ENCODE measurements around the gene MAN1A2.

MAN1A2 gene

GRCh38 chr1:117537291-117537920 lies 170.2 kb downstream of the MAN1A2 start:
- TF ChIP-seq CTCF (IDR thresholded peaks at IDR 0.05; ENCODE audit: low read length, missing control alignments) = no peak
- no peak overlapping the region for H3K4me3 ChIP-seq (replicated peaks; ENCODE audit: low read depth, low read length)
- no peak for DNase-seq (ENCODE audit: low read depth)

GRCh38 chr1:117540532-117540931 lies 173.3 kb downstream of the MAN1A2 start:
- TF ChIP-seq CTCF (IDR thresholded peaks at IDR 0.05; ENCODE audit: low read length, missing control alignments) = no peak
- no peak for DNase-seq (ENCODE audit: low read depth)
- no peak overlapping the region for H3K4me3 ChIP-seq (replicated peaks; ENCODE audit: low read depth, low read length)

DNA sequence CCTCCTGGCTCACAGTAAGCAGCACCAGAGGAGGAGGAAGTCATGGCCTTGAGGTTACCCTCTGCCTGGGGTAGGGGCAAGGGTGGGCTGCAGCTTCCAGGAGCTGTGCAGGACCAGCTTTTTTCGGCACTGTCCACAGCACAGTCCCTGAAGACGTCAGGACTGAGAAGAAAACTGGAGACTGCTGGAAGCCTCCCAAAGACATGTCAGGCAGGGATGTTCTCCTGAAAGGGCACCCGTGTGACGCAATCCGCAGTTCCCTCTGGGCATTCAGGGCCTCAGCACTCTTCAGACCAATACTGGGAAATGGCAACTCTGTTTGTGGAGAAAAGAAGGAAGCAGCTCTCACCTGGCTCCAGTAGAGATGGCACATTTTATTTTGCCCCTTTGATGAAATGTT lies 173.8 kb downstream of the MAN1A2 start:
- TF ChIP-seq CTCF (IDR thresholded peaks at IDR 0.05; ENCODE audit: low read length, missing control alignments) = no peak
- DNase-seq (ENCODE audit: low read depth) = peak; percentile 39
- H3K4me3 ChIP-seq (replicated peaks; ENCODE audit: low read depth, low read length) = no peak overlapping the region

DNA sequence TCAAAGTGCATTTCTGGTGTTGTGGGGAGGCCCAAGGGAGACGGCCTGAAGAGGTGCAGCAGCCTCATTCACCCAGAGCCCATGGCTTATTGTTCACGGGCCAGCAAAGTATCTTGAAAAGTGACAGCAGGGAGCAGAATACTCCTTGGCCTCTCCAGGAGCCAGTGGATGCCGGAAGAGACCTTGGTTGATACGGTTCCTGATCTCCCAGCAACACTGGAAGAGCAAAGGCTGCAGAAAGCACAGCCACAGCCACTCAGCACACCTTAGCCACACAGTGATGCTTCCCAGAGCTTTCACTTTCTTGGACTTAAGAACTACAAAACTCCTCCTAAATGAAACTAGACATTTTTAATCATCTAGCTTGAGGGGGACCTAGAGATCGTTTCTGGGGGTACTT lies 174.3 kb downstream of the MAN1A2 start:
- no peak overlapping the region for H3K4me3 ChIP-seq (replicated peaks; ENCODE audit: low read depth, low read length)
- TF ChIP-seq CTCF (IDR thresholded peaks at IDR 0.05; ENCODE audit: low read length, missing control alignments) = no peak
- no peak for DNase-seq (ENCODE audit: low read depth)

- no peak for TF ChIP-seq CTCF (IDR thresholded peaks at IDR 0.05; ENCODE audit: low read length, missing control alignments)
- DNase-seq (ENCODE audit: low read depth) = no peak
- no peak overlapping the region for H3K4me3 ChIP-seq (replicated peaks; ENCODE audit: low read depth, low read length)
Observed at GRCh38 chr1:117544509-117545109, 177.4 kb downstream of the MAN1A2 start.

DNA sequence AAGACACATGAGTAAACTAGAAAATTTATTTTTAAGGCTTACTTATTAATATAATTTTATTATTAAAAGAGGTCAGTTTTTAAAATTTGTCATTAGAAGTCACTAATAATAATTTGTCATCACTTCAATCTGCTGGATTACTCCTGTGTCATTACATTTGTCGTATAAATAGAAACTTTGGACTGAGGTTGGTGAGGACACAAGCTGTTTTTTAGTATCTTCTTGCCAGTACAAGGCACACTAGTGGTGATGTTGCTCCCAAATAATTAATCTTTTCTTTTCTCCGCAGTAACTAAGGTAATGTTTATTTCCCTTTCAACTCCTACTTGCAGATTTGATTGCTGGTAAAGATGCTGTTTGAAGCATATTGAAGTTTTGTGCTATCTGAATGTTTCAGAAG lies 179.2 kb downstream of the MAN1A2 start:
- no peak for DNase-seq (ENCODE audit: low read depth)
- H3K4me3 ChIP-seq (replicated peaks; ENCODE audit: low read depth, low read length) = no peak overlapping the region
- TF ChIP-seq CTCF (IDR thresholded peaks at IDR 0.05; ENCODE audit: low read length, missing control alignments) = no peak

- TF ChIP-seq CTCF (IDR thresholded peaks at IDR 0.05; ENCODE audit: low read length, missing control alignments) = no peak
- no peak overlapping the region for H3K4me3 ChIP-seq (replicated peaks; ENCODE audit: low read depth, low read length)
- no peak for DNase-seq (ENCODE audit: low read depth)
Observed at GRCh38 chr1:117553471-117553870, 186.2 kb downstream of the MAN1A2 start.

Data from fibroblast of pulmonary artery (primary cell).